Renal cortical epithelial cell (primary cell): ENCODE measurements around the gene MXI1. TPM values are rescaled to one million over a fixed set of nuclear protein-coding genes. Genes with fewer than 3 reads are reported as not detected.

Experiments used
- DNase-seq: peaks from one replicate; pipeline ENCODE4 v3.0.0-alpha.2; 2011; ENCODE audit warnings: low read depth
- total RNA-seq: library from RNA; depleted of rRNA; stranded (reverse); fragments of >200 nt; gene quantifications from 2 replicates; pipeline ENCODE4 v1.2.3, GENCODE V29; 2014

The MXI1 gene
- total RNA-seq: 18.4 and 37.2 TPM in 2 replicates

DNA sequence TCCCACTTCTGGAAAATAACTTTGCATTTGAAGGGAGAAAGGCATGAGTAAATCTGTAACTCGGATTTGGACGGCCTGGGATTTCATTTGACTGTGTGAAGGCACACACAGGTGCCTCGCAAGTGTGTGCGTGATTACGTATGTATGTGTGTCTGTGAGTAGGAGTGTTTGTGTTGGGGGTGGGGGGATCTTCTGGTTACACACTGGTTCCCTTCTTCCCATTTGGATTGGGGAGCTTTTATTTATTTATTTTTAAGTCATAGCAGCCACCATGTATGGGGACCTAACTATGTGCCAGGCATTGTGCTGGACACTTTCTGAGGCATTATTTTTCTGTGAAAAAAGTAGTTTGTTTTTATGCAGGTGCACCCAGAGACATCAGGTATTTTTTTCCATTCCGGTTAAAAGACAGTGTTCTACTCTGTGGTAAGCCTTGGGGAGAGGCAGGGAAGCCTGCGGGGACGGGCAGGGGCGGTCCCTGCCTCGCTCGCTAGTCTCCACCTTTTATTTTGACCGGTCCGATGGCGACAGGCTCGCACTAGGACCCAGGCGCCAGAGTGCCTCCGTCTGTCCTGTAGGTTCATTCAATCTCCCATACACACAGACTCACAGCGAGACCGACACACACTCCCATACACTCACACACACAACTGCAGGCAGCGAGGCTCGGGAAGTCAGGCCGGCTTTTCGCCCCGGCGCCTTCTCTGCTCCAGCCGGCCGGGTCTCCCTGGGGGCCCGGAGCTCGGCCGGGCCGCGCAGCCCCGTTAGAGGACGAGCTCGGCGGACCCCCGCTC lies at the start of gene MXI1:
MXI1 (plus strand) TSS at position 595 of the 794 bp plus-strand sequence. CDS start 204 bp downstream, outside the sequence.
- DNase-seq: peak; percentile 71

DNA sequence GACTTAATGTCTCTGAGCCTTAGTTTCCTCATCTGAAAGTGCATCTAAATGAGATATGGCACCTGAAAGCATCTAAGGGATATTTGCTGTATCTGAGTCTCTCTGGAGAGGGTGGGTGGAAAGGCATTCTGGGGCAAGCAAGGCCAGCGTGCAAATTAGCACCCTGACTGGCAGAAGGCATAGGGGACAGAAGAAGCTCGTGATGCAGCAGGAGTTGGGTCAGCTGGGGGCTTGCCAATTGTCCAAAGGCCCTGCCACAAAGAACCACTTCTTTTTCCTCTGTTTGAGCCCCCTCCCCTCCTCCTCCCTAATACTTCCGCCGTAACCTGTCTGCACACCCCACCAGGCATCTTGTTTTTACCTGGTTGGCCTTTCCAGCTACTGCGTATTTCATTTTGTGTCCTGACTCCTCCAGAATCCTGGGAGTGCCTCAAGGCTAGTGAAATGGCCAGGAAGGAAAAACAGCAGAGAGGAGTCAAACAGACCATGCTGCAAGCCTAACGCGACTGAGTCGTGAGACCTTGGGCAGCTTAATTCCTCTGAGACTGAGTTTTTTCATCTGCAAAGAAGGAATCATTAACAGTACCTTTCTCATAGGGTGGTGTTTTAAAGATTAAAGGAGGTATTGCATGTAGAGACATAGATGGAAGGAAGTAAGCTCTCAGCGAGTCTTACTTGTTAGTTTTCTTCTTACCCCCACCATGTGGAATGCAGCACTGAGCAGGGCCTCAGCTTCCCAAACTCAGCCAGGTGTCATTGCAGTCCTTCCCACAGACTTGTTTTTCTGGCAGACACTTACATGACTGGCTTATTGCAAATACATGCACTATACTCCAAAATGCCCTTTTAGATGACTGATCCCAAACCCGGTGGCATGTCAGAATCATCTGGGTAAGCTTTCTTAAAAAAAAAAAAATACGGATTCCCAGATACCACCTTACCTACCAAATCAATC lies 49.1 kb upstream of the MXI1 start:
- DNase-seq: no peak

DNA sequence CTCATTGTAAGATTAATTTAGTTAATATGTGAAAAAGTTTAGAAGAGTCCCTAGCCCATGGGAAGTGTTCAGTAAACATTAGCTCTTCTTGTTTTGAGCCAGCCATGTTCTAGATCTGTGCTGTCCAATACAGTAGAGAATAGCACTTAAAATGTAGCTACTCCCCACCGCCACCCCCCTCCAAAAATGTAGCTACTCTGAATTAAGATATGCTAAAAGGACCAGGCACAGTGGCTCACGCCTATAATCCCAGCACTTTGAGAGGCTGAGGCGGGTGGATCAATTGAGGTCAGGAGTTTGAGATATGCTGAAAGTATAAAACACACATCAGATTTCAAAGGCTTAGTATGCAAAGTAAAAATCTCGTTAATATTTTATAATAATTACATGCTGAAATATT lies 47.3 kb upstream of the MXI1 start:
- no peak for DNase-seq

DNA sequence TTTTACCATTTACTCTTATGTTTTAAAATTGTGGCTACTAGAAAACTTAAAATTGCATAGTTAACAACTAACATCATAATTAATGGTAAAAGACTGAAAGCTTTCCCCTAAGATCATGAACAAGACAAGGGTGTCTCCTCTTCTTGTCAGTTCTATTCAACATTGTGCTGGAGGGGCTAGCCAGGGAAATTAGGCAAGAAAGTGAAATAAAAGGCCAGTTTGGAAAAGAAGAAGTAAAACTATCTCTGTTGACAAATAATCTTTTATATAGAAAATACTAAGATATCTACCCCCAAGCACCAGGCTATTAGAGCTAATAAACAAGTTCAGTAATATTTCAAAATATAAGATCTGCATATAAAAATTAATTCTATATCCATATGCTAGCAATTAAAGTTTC lies 46.9 kb upstream of the MXI1 start:
- DNase-seq: no peak

- no peak for DNase-seq
These were observed 44.7 kb upstream of the MXI1 start for GRCh38 chr10:110162741-110163145.

- DNase-seq: no peak
These were observed 44.1 kb upstream of the MXI1 start for GRCh38 chr10:110163192-110163773.

DNA sequence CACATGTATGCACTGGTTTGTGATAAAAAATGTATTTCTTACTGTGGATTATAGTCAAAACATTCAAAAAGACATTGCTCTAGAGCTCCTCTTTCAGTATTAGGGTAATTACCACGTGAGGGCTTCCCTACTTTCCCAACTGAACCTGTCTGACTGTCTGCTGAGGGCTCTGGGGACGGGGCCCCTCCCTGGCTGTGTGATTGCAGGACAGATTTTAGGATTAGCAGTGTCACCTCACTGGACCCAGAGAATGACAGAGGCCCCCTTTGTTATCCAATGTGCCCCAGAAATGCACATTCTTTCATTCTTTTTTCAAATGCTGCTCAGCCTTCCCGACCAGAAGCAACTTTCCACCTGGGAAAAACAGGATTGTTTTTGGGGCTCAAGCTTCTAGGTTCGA lies 43.6 kb upstream of the MXI1 start:
- no peak for DNase-seq

DNA sequence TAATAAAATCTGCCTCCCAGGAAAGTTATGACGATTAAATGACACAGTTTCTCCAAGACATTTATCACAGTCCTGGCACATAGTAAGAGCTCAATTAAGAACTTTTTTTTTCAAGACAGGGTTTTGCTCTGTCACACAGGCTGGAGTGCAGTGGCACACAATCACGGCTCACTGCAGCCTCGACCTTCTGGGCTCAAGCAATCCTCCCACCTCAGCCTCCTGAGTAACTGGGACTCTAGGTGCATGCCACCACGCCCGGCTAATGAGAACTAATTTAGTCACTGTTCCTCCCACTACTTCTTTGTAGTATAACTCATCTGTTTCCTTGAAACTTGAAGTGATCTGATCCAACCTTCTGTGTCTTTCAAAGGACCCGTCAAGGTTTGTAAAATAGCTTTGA lies 42.2 kb upstream of the MXI1 start:
- DNase-seq: no peak

- DNase-seq: no peak
These were observed 40.3 kb upstream of the MXI1 start for GRCh38 chr10:110167149-110167548.

GRCh38 chr10:110168601-110169481 lies 38.6 kb upstream of the MXI1 start:
- DNase-seq: peak; percentile 7

- no peak for DNase-seq
These were observed 37.8 kb upstream of the MXI1 start for GRCh38 chr10:110169586-110169985.

GRCh38 chr10:110170142-110170971 lies 37.0 kb upstream of the MXI1 start:
- DNase-seq: no peak

GRCh38 chr10:110171032-110171431 lies 36.4 kb upstream of the MXI1 start:
- DNase-seq: peak; percentile 60

GRCh38 chr10:110172155-110172554 lies 35.2 kb upstream of the MXI1 start:
- DNase-seq: no peak

DNA sequence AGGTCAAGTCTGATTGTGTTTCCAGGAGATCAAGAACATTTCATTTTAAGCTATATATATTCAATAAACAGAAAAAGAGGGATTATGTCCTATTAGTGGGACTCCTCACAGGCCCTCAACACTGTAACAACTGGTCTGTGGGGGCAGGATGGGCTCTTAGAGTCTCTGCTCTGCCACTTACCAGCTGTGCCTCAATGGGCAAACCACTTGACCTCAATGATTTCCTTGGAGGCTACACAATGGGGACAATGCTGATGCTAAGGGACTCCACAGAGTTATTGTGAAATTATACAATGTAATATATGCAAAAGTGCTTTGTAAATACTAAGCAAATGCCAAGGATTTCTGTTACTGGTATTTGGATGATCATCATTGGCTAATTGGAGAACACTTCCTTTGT lies 33.2 kb upstream of the MXI1 start:
- no peak for DNase-seq

- no peak for DNase-seq
These were observed 32.6 kb upstream of the MXI1 start for GRCh38 chr10:110174816-110175215.

DNA sequence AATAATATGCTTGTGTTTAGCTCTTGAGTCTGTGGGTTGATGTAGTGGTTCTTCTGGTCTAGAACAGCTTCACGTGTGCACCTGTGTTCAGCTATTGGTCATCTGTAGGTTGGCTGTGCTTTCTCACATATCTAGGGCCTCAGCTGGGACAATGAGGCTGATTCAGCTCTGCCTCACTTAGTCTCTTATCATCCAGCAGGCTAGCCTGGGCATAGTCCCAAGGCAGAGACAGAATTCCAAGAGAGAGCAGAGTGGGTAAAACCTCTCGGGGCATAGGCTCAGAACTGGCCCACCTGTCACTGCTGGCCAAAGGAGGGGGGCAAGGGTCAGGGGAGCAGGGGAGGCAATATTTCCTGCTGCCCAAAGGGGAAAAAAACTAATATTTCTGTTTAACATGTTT lies 32.0 kb upstream of the MXI1 start:
- no peak for DNase-seq

GRCh38 chr10:110176141-110177030 lies 31.0 kb upstream of the MXI1 start:
- DNase-seq: peak; percentile 2

DNA sequence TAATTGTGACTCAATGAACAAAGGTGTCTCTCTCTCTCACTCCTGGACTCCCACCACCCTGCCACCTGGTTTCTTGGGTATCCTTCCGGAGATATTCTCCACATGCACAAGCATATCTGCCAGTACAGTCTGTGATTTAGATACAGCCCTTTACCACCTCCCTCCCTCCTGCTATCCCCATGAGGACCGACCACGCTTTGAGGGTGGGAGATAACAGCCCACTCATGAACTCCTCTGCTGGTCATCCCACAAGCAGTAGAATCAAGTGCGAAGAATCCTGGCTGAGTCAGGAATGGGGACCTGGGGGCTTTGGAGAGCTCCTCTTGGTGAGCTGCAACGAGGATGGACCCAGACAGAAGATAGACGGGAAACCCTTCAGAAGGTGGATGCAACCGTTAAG lies 28.2 kb upstream of the MXI1 start:
- no peak for DNase-seq
